Measurements from ENCODE around the gene FGF19.
A peak's percentile ranks its signal among the peaks of the same experiment; 100 is the strongest.
"Not testable (repeated sequence)": the region's sequence is repeated elsewhere in the genome, so short reads cannot be mapped to it uniquely, and the experiment has no call there.

Gene FGF19

DNA sequence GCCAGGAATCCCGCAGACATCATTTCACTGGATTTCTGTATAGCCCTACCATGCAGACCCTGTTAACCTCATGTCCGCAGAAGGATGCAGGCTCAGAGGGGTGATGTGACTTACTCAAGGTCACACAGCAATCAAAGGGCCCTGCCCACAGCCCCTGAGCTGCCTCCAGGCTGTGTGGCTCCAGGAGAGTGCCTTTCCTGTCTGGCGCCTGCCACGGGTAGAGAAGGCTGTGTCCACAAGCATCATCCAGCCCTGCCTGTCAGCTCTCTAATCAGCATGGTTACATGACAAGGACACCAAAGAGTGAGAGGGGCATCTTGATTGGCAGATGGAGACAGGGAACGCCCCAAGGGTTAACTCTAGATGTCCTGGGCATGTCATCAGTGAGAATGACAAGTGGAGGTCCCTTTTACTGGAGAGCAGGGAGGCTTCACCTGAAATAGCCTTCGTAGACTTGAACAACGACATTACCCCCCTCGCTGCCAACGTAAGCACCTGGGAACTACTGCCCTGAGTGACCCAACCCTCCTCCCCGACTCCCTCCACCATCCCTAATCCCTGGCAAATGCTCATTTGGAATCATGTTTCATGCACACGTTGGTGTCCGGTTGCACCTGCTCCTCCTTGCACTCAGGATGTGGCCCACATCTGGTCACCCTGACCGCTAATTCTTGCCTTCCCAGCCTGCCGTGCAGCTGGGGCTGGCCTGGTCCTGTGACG lies 6.9 kb downstream of the FGF19 start:
- DNase-seq (ENCODE audit: low spot score), result no peak

- not testable (repeated sequence) for DNase-seq (ENCODE audit: low spot score)
These were observed 7.8 kb downstream of the FGF19 start for GRCh38 chr11:69695995-69696394.

GRCh38 chr11:69695581-69695980 lies 8.2 kb downstream of the FGF19 start:
- no peak for DNase-seq (ENCODE audit: low spot score)

DNA sequence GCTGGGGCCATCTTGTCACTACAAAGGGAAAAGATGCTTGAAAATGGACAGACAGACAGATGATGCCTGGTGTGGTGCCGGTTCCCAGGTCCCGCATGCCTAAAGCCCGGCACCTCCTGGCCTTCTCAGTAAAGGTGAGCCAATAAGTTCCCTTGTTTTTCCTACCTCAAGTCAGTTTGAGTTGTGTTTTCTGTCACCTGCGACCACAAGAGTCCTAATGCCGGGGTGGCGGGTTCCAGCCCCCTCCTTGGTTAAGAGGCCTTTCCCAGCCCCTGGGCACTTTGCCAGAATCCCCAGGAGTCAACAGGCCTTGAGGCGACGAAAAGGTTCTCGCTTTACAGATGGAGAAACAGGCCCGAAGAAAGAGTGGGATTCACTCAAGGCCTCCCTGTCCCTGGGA lies 9.0 kb downstream of the FGF19 start:
- no peak for DNase-seq (ENCODE audit: low spot score)

DNA sequence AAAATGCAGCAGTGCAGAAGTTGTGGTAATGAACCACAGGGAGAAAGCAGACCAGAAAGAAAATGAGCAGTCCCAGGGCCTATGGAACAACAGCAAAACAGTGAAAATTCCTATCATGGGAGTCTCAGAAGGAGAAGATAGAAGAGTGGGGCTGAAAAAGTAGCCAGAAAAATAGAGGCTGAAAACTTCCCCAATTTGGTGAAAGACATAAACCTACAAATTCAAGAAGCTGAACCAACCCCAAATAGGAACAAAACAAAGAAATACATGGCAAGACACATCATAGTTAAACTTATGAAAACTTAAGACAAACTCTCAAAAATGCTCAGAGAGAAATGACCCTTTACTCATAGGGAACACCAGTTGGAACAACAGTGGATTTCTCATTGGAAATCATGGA lies 11.4 kb downstream of the FGF19 start:
- DNase-seq (ENCODE audit: low spot score), result no peak

- DNase-seq (ENCODE audit: low spot score), result no peak
These were observed 12.4 kb downstream of the FGF19 start for GRCh38 chr11:69691463-69691862.

- DNase-seq (ENCODE audit: low spot score), result no peak
These were observed 14.1 kb downstream of the FGF19 start for GRCh38 chr11:69689484-69690319.

DNA sequence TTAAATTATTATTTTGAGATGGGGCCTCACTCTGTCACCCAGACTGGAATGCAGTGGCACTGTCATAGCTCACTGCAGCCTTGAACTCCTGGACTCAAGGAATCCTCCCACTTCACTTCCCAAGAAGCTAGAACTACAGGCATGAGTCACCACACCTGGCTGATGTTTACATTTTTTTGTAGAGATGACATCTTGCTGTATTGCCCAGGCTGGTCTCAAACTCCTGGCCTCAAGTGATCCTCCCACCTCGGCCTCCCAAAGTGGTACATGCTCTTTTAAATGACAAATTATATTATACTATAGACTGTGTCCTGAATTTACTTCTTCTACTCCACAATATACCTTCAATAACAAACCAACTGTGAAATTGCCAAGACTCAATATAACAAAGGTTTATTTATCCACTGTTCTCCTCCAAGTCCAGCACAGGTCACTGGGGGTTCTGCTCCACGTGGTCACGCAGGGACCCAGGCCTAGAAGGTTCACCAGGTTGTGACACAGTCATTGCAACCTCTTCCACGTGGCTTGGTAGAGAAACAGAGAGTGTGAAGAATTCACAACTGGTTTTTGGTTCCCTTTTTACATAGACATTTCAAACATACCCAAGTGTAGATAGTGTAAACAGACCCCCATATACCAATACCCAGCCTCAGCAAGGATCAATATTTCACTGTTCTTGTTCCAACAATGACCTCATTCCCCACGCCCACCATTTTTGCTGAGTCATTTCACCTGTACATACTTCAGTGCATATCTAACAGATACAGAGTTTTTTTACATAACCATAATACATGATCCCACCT lies 15.7 kb downstream of the FGF19 start:
- DNase-seq (ENCODE audit: low spot score), result not testable (repeated sequence)

DNA sequence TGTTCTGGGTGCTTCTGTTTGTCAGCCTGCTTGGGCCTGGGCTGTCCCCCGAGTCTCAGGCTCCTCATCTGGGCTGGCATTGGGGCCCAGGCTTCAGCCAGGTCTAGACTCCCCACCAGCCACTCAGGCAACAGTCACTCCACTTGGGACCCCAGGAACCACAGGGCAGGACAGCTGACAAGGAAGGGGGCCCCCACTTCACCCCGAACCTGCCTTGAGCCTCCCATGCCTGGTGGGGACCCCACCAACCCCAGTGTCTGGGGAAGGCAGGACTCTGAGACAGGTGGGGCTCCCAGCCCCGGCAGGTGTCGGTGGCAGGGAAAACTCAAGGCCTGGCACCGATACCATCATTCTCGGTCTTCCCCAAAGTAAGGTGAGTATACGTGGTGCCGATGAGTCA lies 17.0 kb downstream of the FGF19 start:
- no peak for DNase-seq (ENCODE audit: low spot score)

DNA sequence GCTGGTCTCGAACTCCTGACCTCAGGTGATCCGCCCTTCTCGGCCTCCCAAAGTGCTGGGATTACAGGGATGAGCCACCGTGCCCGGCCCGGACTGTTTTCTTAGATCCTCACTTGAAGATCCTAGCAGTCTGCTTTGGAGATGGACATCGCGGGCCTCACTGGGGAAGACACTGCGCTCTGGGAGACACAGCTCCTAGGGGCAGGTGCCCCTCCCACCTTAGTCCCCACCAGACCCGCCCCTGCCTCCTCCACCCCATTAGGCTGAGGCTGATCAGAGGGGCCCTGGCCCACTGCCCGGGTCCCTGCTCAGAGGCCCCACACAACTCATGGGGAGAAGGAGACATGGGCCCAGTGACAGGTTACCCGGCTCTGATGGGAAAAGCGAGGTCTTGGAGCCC lies 17.4 kb downstream of the FGF19 start:
- DNase-seq (ENCODE audit: low spot score), result no peak

GRCh38 chr11:69685348-69685747 lies 18.5 kb downstream of the FGF19 start:
- no peak for DNase-seq (ENCODE audit: low spot score)

DNA sequence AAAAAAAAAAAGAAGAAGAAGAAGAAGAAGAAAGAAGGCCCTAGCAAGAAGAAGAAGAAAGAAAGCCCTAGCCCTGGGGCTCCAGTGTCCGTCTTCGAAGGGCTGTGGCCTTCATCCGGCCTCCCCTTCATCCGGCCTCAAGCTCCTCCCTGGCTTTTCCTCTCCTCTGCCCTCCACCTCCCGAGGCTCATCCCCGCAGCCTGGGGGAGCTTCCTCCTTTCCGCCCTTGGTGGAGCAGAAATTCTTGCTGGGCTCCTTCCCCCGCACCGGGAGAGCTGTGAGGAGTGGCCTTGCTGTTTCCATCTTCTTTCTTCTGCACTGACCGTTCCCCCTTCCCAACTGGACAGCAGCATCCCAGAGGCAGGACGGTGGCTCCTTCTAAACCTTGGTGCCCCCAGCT lies 19.2 kb downstream of the FGF19 start:
- DNase-seq (ENCODE audit: low spot score), result no peak

GRCh38 chr11:69683764-69684333 lies 20.0 kb downstream of the FGF19 start:
- peak; percentile 35 for DNase-seq (ENCODE audit: low spot score)

- DNase-seq (ENCODE audit: low spot score), result no peak
These were observed 21.0 kb downstream of the FGF19 start for GRCh38 chr11:69682681-69683326.

- DNase-seq (ENCODE audit: low spot score), result no peak
These were observed 21.6 kb downstream of the FGF19 start for GRCh38 chr11:69682221-69682620.

GRCh38 chr11:69680688-69681087 lies 23.1 kb downstream of the FGF19 start:
- no peak for DNase-seq (ENCODE audit: low spot score)

GRCh38 chr11:69677749-69678148 lies 26.1 kb downstream of the FGF19 start:
- no peak for DNase-seq (ENCODE audit: low spot score)

GRCh38 chr11:69674886-69675714 lies 28.7 kb downstream of the FGF19 start, which contains the start of gene LTO1:
Gene LTO1, minus strand, starts transcription at chr11:69675353. Its CDS starts 114 bp downstream, at chr11:69675239.
- DNase-seq (ENCODE audit: low spot score), result peak; percentile 94

DNA sequence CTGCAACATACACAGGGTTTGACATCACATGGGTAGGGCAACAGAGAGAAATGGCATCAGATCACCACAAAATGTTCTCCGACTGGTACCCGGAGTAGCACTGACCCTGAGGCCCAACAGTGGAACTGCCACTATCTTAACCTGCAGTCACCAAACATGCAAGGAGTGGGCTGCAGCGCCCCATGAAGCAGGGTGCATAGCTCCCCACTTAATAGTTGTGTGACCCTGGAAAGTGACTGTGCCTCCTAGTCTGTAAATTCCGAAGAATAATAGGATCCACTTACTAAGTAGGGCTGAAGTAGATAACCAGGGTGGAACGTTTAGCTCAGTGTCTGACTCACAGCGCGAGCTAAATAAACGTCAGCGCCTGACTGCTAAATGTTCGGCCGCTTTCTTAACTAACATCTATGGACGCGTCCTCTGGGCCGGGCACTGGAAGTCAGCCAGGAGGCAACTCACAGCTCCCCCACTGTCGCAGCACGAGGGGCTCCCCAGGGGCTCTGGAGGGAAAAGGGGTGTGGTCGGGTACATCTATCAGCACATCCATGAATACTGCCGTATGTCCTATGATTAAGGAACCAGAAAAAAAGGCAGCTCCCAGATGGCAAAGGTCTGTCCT lies 29.4 kb downstream of the FGF19 start:
- no peak for DNase-seq (ENCODE audit: low spot score)
